K562 (cell line): ENCODE results near the gene HEMGN. TPM values are rescaled to one million over a fixed set of nuclear protein-coding genes. Genes with fewer than 3 reads are reported as not detected.

Experiments used
- AFF1 ChIP-seq, 2 experiments: fragments of 450-650 bp; IDR thresholded peaks; 2 replicates each; pipeline ENCODE4 v1.6.1; 2018; ENCODE audit warnings: mild to moderate bottlenecking in 2 of 2, low read depth in 1 of 2; ENCODE audit not compliant: partially characterized antibody in 2 of 2
- BCOR ChIP-seq: fragments of 450-650 bp; IDR thresholded peaks from 2 replicates; pipeline ENCODE4 v1.6.1; 2016
- GTF2B ChIP-seq: IDR thresholded peaks from 2 replicates; pipeline ENCODE4 v1.6.1; 2011; ENCODE audit not compliant: insufficient read length; ENCODE audit errors: extremely low read depth
- HMG20A ChIP-seq: fragments of 450-650 bp; formaldehyde crosslinking; conservative IDR thresholded peaks from 2 replicates; pipeline ENCODE4 v1.4.0; 2020; ENCODE audit warnings: mild to moderate bottlenecking, mixed read lengths
- HMG20B ChIP-seq: fragments of 250-450 bp; sonication (Bioruptor Pico); IDR thresholded peaks from 2 replicates; pipeline ENCODE4 v1.5.0; 2021; ENCODE audit warnings: mild to moderate bottlenecking
- MYBL2 ChIP-seq, 2 experiments: fragments of 450-650 bp in 1 of 2; sonication (generic) in 1 of 2; formaldehyde crosslinking in 1 of 2; IDR thresholded peaks; 2 replicates each; pipeline versions ENCODE4 v1.6.1 to v1.8.1; 2017 to 2022; ENCODE audit warnings: borderline replicate concordance in 1 of 2, inconsistent platforms in 1 of 2, low read depth in 1 of 2, mild to moderate bottlenecking in 1 of 2, missing genetic modification reagents in 1 of 2, moderate library complexity in 1 of 2
- ZC3H11A ChIP-seq: IDR thresholded peaks from 2 replicates; pipeline ENCODE4 v1.6.1; 2012; ENCODE audit warnings: low read depth, low read length, improper control_type of control experiment
- ZFP1 ChIP-seq: fragments of 450-650 bp; formaldehyde crosslinking; IDR thresholded peaks from 2 replicates; pipeline ENCODE4 v1.4.0; 2020; ENCODE audit warnings: mild to moderate bottlenecking, mixed read lengths
- ZNF282 ChIP-seq: sonication (generic); formaldehyde crosslinking; IDR thresholded peaks from 2 replicates; pipeline ENCODE4 v1.8.1; 2023; ENCODE audit warnings: missing genetic modification reagents
- ZNF57 ChIP-seq: fragments of 450-650 bp; formaldehyde crosslinking; IDR thresholded peaks from 2 replicates; pipeline ENCODE4 v1.4.0; 2020; ENCODE audit warnings: mild to moderate bottlenecking, moderate library complexity
- ZNF740 ChIP-seq, 3 experiments: fragments of 200-800 bp in 1 of 3; sonication (Bioruptor generic) in 1 of 3; sonication (generic) in 1 of 3; formaldehyde crosslinking in 1 of 3; IDR thresholded peaks; 2 replicates each; pipeline versions ENCODE4 v1.6.1 to v1.8.0; 2016 to 2022; ENCODE audit warnings: mild to moderate bottlenecking in 2 of 3, missing compliant biosample characterization in 2 of 3, missing genetic modification characterization in 2 of 3, missing genetic modification reagents in 1 of 3
- polyA plus RNA-seq, 8 experiments: library from polyadenylated mRNA; depleted of rRNA in 4 of 8; stranded (reverse) in 5 of 8; unstranded in 3 of 8; fragments of >200 nt; fragmentation: Nextera tagmentation in 2 of 8; fragmentation: Illumina TruSeq in 1 of 8; extraction: Ambion mirVana in 2 of 8; extraction: Trizol in 1 of 8; gene quantifications; 2 replicates each; pipeline versions ENCODE4 v1.2.1 to v1.2.3, GENCODE V29; 2011 to 2014; ENCODE audit warnings: inconsistent platforms in 1 of 8, missing spikeins in 1 of 8
- total RNA-seq, 7 experiments: library from RNA; depleted of rRNA in 6 of 7; stranded (reverse); fragments of >200 nt in 6 of 7; fragmentation: Illumina TruSeq in 2 of 7; extraction: Trizol in 2 of 7; gene quantifications; 2 replicates each; pipeline versions ENCODE4 v1.2.1 to v1.2.3, GENCODE V29; 2011 to 2021; ENCODE audit warnings: low replicate concordance in 1 of 7
- TF ChIP-seq, protein P1 (sequence below): fragments of 250-450 bp; sonication (Bioruptor Pico); IDR thresholded peaks from 2 replicates; pipeline ENCODE4 v1.5.0; 2021

HEMGN gene
- total and polyA plus RNA-seq, 9 of the 15 experiments (the other 6 are each of a cell fraction or from before 2014, with no cell fraction given), result 56.3 to 258 (median 137) TPM

- TF ChIP-seq ZNF740 (CRISPR knock-in tag; IDR thresholded peaks at IDR 0.05) (no peak), ZNF740 (tag; IDR thresholded peaks at IDR 0.05) (no peak), BCOR (no peak), MYBL2 (IDR thresholded peaks at IDR 0.05; ENCODE audit: low read depth) (no peak), MYBL2 (CRISPR knock-in tag; IDR thresholded peaks at IDR 0.05; ENCODE audit: borderline replicate concordance) (no peak), AFF1 (IDR thresholded peaks at IDR 0.05; ENCODE audit: low read depth in 1 of 2, partially characterized antibody in 2 of 2) (no peak), HMG20A (CRISPR knock-in tag) (no peak), ZC3H11A (no peak), ZNF282 (no peak), ZFP1 (CRISPR knock-in tag) (no peak), HMG20B (CRISPR knock-in tag) (no peak), GTF2B (no peak), ZNF57 (CRISPR knock-in tag) (no peak)
- TF ChIP-seq, protein P1, sequence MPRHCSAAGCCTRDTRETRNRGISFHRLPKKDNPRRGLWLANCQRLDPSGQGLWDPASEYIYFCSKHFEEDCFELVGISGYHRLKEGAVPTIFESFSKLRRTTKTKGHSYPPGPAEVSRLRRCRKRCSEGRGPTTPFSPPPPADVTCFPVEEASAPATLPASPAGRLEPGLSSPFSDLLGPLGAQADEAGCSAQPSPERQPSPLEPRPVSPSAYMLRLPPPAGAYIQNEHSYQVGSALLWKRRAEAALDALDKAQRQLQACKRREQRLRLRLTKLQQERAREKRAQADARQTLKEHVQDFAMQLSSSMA, result no peak
- TF ChIP-seq, all 486 proteins: peak for 0
Measured at GRCh38 chr9:97907046-97907445, 30.9 kb downstream of the HEMGN start (continued).
